HepG2 (cell line): ENCODE measurements around the gene CRADD. TPM values are rescaled to one million over a fixed set of nuclear protein-coding genes. Genes with fewer than 3 reads are reported as not detected.

Source experiments
- ARNT2 ChIP-seq: sonication (generic); formaldehyde crosslinking; IDR thresholded peaks from 2 replicates; pipeline ENCODE4 v1.8.0; 2022; ENCODE audit warnings: mild to moderate bottlenecking, low read depth, missing genetic modification reagents, moderate library complexity
- BCLAF1 ChIP-seq: fragments of 450-650 bp; IDR thresholded peaks from 2 replicates; pipeline ENCODE4 v1.6.1; 2017; ENCODE audit warnings: mild to moderate bottlenecking
- ELF4 ChIP-seq: sonication (generic); formaldehyde crosslinking; IDR thresholded peaks from 2 replicates; pipeline ENCODE4 v1.5.0; 2020; ENCODE audit warnings: missing genetic modification reagents, mild to moderate bottlenecking, moderate library complexity, borderline replicate concordance
- EP300 ChIP-seq, 3 experiments: sonication (generic) in 1 of 3; formaldehyde crosslinking in 1 of 3; IDR thresholded peaks; 2 replicates each; pipeline versions ENCODE4 v1.5.1 to v1.6.1; 2011 to 2020; ENCODE audit warnings: low read depth in 2 of 3, low read length in 2 of 3, borderline replicate concordance in 1 of 3, improper control_type of control experiment in 1 of 3, mild to moderate bottlenecking in 1 of 3, missing genetic modification reagents in 1 of 3, moderate library complexity in 1 of 3
- FOXA3 ChIP-seq: IDR thresholded peaks from 2 replicates; pipeline ENCODE4 v1.6.1; 2016; ENCODE audit warnings: missing genetic modification reagents, missing compliant biosample characterization
- FOXP4 ChIP-seq: sonication (generic); formaldehyde crosslinking; IDR thresholded peaks from 2 replicates; pipeline ENCODE4 v1.4.0; 2020; ENCODE audit warnings: missing genetic modification reagents
- HHEX ChIP-seq: IDR thresholded peaks from 2 replicates; pipeline ENCODE4 v1.6.1; 2016; ENCODE audit warnings: control low read depth
- KLF16 ChIP-seq, 2 experiments: sonication (generic) in 1 of 2; formaldehyde crosslinking in 1 of 2; IDR thresholded peaks; 2 replicates each; pipeline versions ENCODE4 v1.6.1 to v1.8.0; 2016 to 2023; ENCODE audit warnings: missing genetic modification reagents in 2 of 2, missing compliant biosample characterization in 1 of 2
- MIER3 ChIP-seq: IDR thresholded peaks from 2 replicates; pipeline ENCODE4 v1.6.1; 2016; ENCODE audit warnings: missing compliant biosample characterization, borderline replicate concordance
- MTF1 ChIP-seq: sonication (generic); formaldehyde crosslinking; IDR thresholded peaks from 2 replicates; pipeline ENCODE4 v1.5.0; 2020; ENCODE audit warnings: missing genetic modification reagents
- NCOA2 ChIP-seq: sonication (generic); formaldehyde crosslinking; IDR thresholded peaks from 2 replicates; pipeline ENCODE4 v1.8.0; 2022; ENCODE audit warnings: inconsistent platforms
- PAXIP1 ChIP-seq: sonication (generic); formaldehyde crosslinking; conservative IDR thresholded peaks from 2 replicates; pipeline ENCODE4 v1.4.0; 2020; ENCODE audit warnings: mild to moderate bottlenecking, missing genetic modification reagents, moderate library complexity
- PHF8 ChIP-seq: sonication (generic); formaldehyde crosslinking; IDR thresholded peaks from 2 replicates; pipeline ENCODE4 v1.5.0; 2020; ENCODE audit warnings: missing genetic modification reagents
- PREB ChIP-seq: sonication (generic); formaldehyde crosslinking; IDR thresholded peaks from 2 replicates; pipeline ENCODE4 v1.4.0; 2020; ENCODE audit warnings: missing genetic modification reagents
- RXRB ChIP-seq: IDR thresholded peaks from 2 replicates; pipeline ENCODE4 v1.6.1; 2016; ENCODE audit warnings: borderline replicate concordance, missing genetic modification reagents, missing compliant biosample characterization
- SOX6 ChIP-seq, 2 experiments: fragments of 450-650 bp in 1 of 2; sonication (generic) in 1 of 2; formaldehyde crosslinking in 1 of 2; IDR thresholded peaks; 2 replicates each; pipeline versions ENCODE4 v1.4.0 to v1.6.1; 2017 to 2020; ENCODE audit warnings: antibody characterized with exemption in 1 of 2, mild to moderate bottlenecking in 1 of 2, missing genetic modification reagents in 1 of 2
- ZBTB20 ChIP-seq: sonication (generic); formaldehyde crosslinking; IDR thresholded peaks from 2 replicates; pipeline ENCODE4 v1.8.1; 2023; ENCODE audit warnings: missing genetic modification reagents, low read depth, mild to moderate bottlenecking, borderline replicate concordance
- ZNF670 ChIP-seq: sonication (generic); formaldehyde crosslinking; IDR thresholded peaks from 2 replicates; pipeline ENCODE4 v1.8.0; 2022; ENCODE audit warnings: mild to moderate bottlenecking, missing genetic modification reagents, borderline replicate concordance
- ZNF761 ChIP-seq: sonication (generic); formaldehyde crosslinking; conservative IDR thresholded peaks from 2 replicates; pipeline ENCODE4 v1.4.0; 2020; ENCODE audit warnings: mild to moderate bottlenecking, missing genetic modification reagents
- ZNF816 ChIP-seq: sonication (generic); formaldehyde crosslinking; IDR thresholded peaks from 2 replicates; pipeline ENCODE4 v1.8.0; 2022; ENCODE audit warnings: missing genetic modification reagents, mild to moderate bottlenecking, borderline replicate concordance
- polyA plus RNA-seq, 8 experiments: library from polyadenylated mRNA; depleted of rRNA in 3 of 8; stranded (reverse) in 7 of 8; unstranded in 1 of 8; fragments of >200 nt; fragmentation: Illumina TruSeq in 4 of 8; extraction: Trizol in 4 of 8; gene quantifications; 2 replicates each; pipeline versions ENCODE4 v1.2.1 to v1.2.3, GENCODE V29; 2011 to 2016; ENCODE audit warnings: low read depth in 4 of 8, missing spikeins in 1 of 8, mixed read lengths in 1 of 8; ENCODE audit not compliant: insufficient read depth in 1 of 8
- total RNA-seq, 5 experiments: library from RNA; depleted of rRNA; stranded (reverse); fragments of >200 nt; fragmentation: Illumina TruSeq; extraction: Trizol; gene quantifications; 2 replicates each; pipeline ENCODE4 v1.2.3, GENCODE V29; 2016; ENCODE audit warnings: low read depth in 1 of 5

CRADD gene
- total and polyA plus RNA-seq, 2 of the 13 experiments (the other 11 are each of a cell fraction or from before 2014, with no cell fraction given), result 12.4 to 18.8 TPM

- TF ChIP-seq ZBTB20 (CRISPR knock-in tag) (no peak; the same call in 1 of the 2 replicates), MIER3 (CRISPR knock-in tag) (0 out of 2 replicates have a peak, but pooled peaks have one; percentile 12), RXRB (CRISPR knock-in tag) (peak; percentile 62), ZNF816 (CRISPR knock-in tag) (0 out of 2 replicates have a peak, but pooled peaks have one; percentile 37), ARNT2 (CRISPR knock-in tag) (no peak), EP300 (IDR thresholded peaks at IDR 0.05; ENCODE audit: low read depth in 2 of 2, low read length in 2 of 2) (peak in 1 of 2 experiments; percentile 78; a peak in 2 of 4 replicates), EP300 (CRISPR knock-in tag; IDR thresholded peaks at IDR 0.05; ENCODE audit: borderline replicate concordance) (no peak), PAXIP1 (peak; percentile 79), ELF4 (no peak), PHF8 (no peak), KLF16 (CRISPR knock-in tag; IDR thresholded peaks at IDR 0.05) (0 out of 4 replicates have a peak, but pooled peaks of 1 of the 2 experiments have one; percentile 36), BCLAF1 (no peak), NCOA2 (CRISPR knock-in tag) (0 out of 2 replicates have a peak, but pooled peaks have one; percentile 26), FOXA3 (CRISPR knock-in tag) (peak; percentile 78), ZNF761 (CRISPR knock-in tag) (no peak), ZNF670 (CRISPR knock-in tag) (0 out of 2 replicates have a peak, but pooled peaks have one; percentile 51), HHEX (0 out of 2 replicates have a peak, but pooled peaks have one; percentile 66), MTF1 (no peak), SOX6 (IDR thresholded peaks at IDR 0.05) (no peak), SOX6 (CRISPR knock-in tag; IDR thresholded peaks at IDR 0.05) (peak; percentile 89), PREB (CRISPR knock-in tag) (no peak), FOXP4 (CRISPR knock-in tag) (peak; percentile 81)
Observed at GRCh38 chr12:93727911-93728310, 50.7 kb downstream of the CRADD start (continued).
